Liver (tissue), 9 donors: ENCODE measurements around the gene TGM5. TPM values are rescaled to one million over a fixed set of nuclear protein-coding genes. Genes with fewer than 3 reads are reported as not detected.

Experiments used
- DNase-seq: peaks from one replicate; pipeline ENCODE4 v3.0.0-alpha.2; 2017; ENCODE audit warnings: low spot score
- H3K27ac ChIP-seq, 2 donors: one replicate each; pipeline ENCODE4 v1.7.0; 2013; ENCODE audit warnings: inconsistent platforms in 2 of 2, low read length in 2 of 2, control low read depth in 1 of 2, low read depth in 1 of 2, mild to moderate bottlenecking in 1 of 2
- H3K27me3 ChIP-seq, 4 donors: one replicate each; pipeline versions ENCODE4 v1.6.1 to v1.7.0; 2013; ENCODE audit warnings: low read length in 3 of 4, inconsistent platforms in 1 of 4, mild to moderate bottlenecking in 1 of 4, moderate library complexity in 1 of 4; ENCODE audit not compliant: control insufficient read depth in 4 of 4, insufficient read depth in 4 of 4
- H3K36me3 ChIP-seq, 4 donors: one replicate each; pipeline versions ENCODE4 v1.6.1 to v1.7.0; 2013; ENCODE audit warnings: low read length in 3 of 4, mild to moderate bottlenecking in 3 of 4, low read depth in 1 of 4, moderate library complexity in 1 of 4; ENCODE audit not compliant: control insufficient read depth in 4 of 4, insufficient read depth in 3 of 4
- H3K4me1 ChIP-seq, 4 donors: one replicate each; pipeline versions ENCODE4 v1.6.1 to v1.7.0; 2013; ENCODE audit warnings: low read length in 3 of 4, mild to moderate bottlenecking in 3 of 4, moderate library complexity in 1 of 4; ENCODE audit not compliant: control insufficient read depth in 4 of 4, insufficient read depth in 4 of 4
- H3K4me3 ChIP-seq, 3 donors: one replicate each; pipeline versions ENCODE4 v1.6.1 to v1.7.0; 2013; ENCODE audit warnings: low read length in 3 of 3, control low read depth in 1 of 3, low read depth in 1 of 3, mild to moderate bottlenecking in 1 of 3
- H3K9ac ChIP-seq, 2 donors: one replicate each; pipeline ENCODE4 v1.7.0; 2013; ENCODE audit warnings: low read length in 2 of 2, mild to moderate bottlenecking in 2 of 2, moderate library complexity in 2 of 2, control low read depth in 1 of 2, low read depth in 1 of 2
- H3K9me3 ChIP-seq, 4 donors: one replicate each; pipeline versions ENCODE4 v1.6.1 to v1.7.0; 2013; ENCODE audit warnings: low read length in 3 of 4; ENCODE audit not compliant: control insufficient read depth in 4 of 4
- ATF3 ChIP-seq: IDR thresholded peaks from 2 replicates; pipeline ENCODE4 v1.6.1; 2016; ENCODE audit warnings: antibody characterized with exemption
- CTCF ChIP-seq: fragments of 150-350 bp; IDR thresholded peaks from 2 replicates; pipeline ENCODE4 v1.5.1; 2017; ENCODE audit warnings: improper control_type of control experiment, low read depth, low read length; ENCODE audit not compliant: missing input control
- EGR1 ChIP-seq, 2 donors: IDR thresholded peaks; 2 replicates each; pipeline ENCODE4 v1.6.1; 2016 to 2018; ENCODE audit warnings: antibody characterized with exemption in 2 of 2, low read depth in 2 of 2
- FOXA1 ChIP-seq: IDR thresholded peaks from 2 replicates; pipeline ENCODE4 v1.6.1; 2016; ENCODE audit warnings: antibody characterized with exemption
- FOXA2 ChIP-seq: IDR thresholded peaks from 2 replicates; pipeline ENCODE4 v1.6.1; 2016; ENCODE audit warnings: antibody characterized with exemption
- HNF4A ChIP-seq, 2 donors: conservative IDR thresholded peaks; 2 replicates each; pipeline ENCODE4 v1.6.1; 2016; ENCODE audit warnings: antibody characterized with exemption in 2 of 2, mild to moderate bottlenecking in 2 of 2
- HNF4G ChIP-seq: IDR thresholded peaks from 2 replicates; pipeline ENCODE4 v1.6.1; 2016; ENCODE audit warnings: antibody characterized with exemption
- JUND ChIP-seq, 2 donors: IDR thresholded peaks; 2 replicates each; pipeline ENCODE4 v1.6.1; 2016; ENCODE audit warnings: antibody characterized with exemption in 2 of 2
- MAX ChIP-seq: IDR thresholded peaks from 2 replicates; pipeline ENCODE4 v1.6.1; 2016; ENCODE audit warnings: antibody characterized with exemption
- NR2F2 ChIP-seq: IDR thresholded peaks from 2 replicates; pipeline ENCODE4 v1.6.1; 2016; ENCODE audit warnings: antibody characterized with exemption
- RAD21 ChIP-seq, 2 donors: IDR thresholded peaks; 2 replicates each; pipeline ENCODE4 v1.6.1; 2016; ENCODE audit warnings: antibody characterized with exemption in 2 of 2, mild to moderate bottlenecking in 2 of 2
- REST ChIP-seq: IDR thresholded peaks from 2 replicates; pipeline ENCODE4 v1.6.1; 2016; ENCODE audit warnings: antibody characterized with exemption, mild to moderate bottlenecking
- SP1 ChIP-seq: IDR thresholded peaks from 2 replicates; pipeline ENCODE4 v1.6.1; 2018; ENCODE audit warnings: antibody characterized with exemption, mild to moderate bottlenecking
- TAF1 ChIP-seq: conservative IDR thresholded peaks from 2 replicates; pipeline ENCODE4 v1.6.1; 2016; ENCODE audit warnings: antibody characterized with exemption, mild to moderate bottlenecking
- YY1 ChIP-seq: IDR thresholded peaks from 2 replicates; pipeline ENCODE4 v1.6.1; 2016; ENCODE audit warnings: antibody characterized with exemption, mild to moderate bottlenecking
- WGBS: extraction: QIAGEN DNeasy Blood & Tissue Kit; methylation state at CpG from one replicate; pipeline ENCODE4 v1.1.7; 2013; 5-methylcytosine and 5-hydroxymethylcytosine counted together
- polyA plus RNA-seq, 2 donors: library from polyadenylated mRNA; stranded (reverse) in 1 of 2; unstranded in 1 of 2; fragments of 200-250 nt in 1 of 2; fragments of >200 nt in 1 of 2; fragmentation: Nextera tagmentation in 1 of 2; extraction: Ambion mirVana in 1 of 2; gene quantifications; one replicate each; pipeline versions ENCODE4 v1.2.1 to v1.2.3, GENCODE V29; 2013 to 2015
- total RNA-seq, 2 donors: library from RNA; depleted of rRNA; stranded (reverse); fragments of >200 nt; gene quantifications; one replicate each; pipeline ENCODE4 v1.2.3, GENCODE V29; 2014
- donor health status: healthy.
- donor health status: healthy.
- donor health status: healthy.
- donor health status: healthy.
- donor health status: healthy.

TGM5 gene
- total and polyA plus RNA-seq, 4 donors = not detected

- no peak for DNase-seq
- TF ChIP-seq TAF1 (no peak), FOXA2 (no peak), ATF3 (no peak)
These were observed 15.9 kb downstream of the TGM5 start for GRCh38 chr15:43250785-43251184.

GRCh38 chr15:43249699-43250203 is 17.0 kb downstream of the TGM5 start:
- no peak overlapping the region for H3K27ac ChIP-seq
- DNase-seq = no peak
- H3K36me3 ChIP-seq = no peaks in the 10 kb centered on the region
- H3K9ac ChIP-seq = no peak overlapping the region
- 65% methylated on average over 5 of the region's 5 CpGs for WGBS
- no peak overlapping the region for H3K4me3 ChIP-seq
- H3K27me3 ChIP-seq = no peaks in the 10 kb centered on the region
- no peak for TF ChIP-seq FOXA2
- no peak for TF ChIP-seq HNF4A (conservative IDR thresholded peaks at IDR 0.05)
- TF ChIP-seq RAD21 (IDR thresholded peaks at IDR 0.05) = no peak
- H3K4me1 ChIP-seq = no peaks in the 10 kb centered on the region
- H3K9me3 ChIP-seq = no peaks in the 10 kb centered on the region

More at GRCh38 chr15:43250785-43251184, 15.9 kb downstream of the TGM5 start:
- Histone ChIP-seq H3K4me3 (no peak overlapping the region), H3K36me3 (no peaks in the 10 kb centered on the region), H3K27me3 (no peaks in the 10 kb centered on the region), H3K9me3 (no peaks in the 10 kb centered on the region), H3K9ac (no peak overlapping the region), H3K27ac (no peak overlapping the region), H3K4me1 (no peaks in the 10 kb centered on the region)
- WGBS = 77% methylated on average over 2 of the region's 2 CpGs

GRCh38 chr15:43249236-43249635 is 17.5 kb downstream of the TGM5 start:
- Histone ChIP-seq H3K9me3 (no peaks in the 10 kb centered on the region), H3K9ac (no peak overlapping the region), H3K27ac (no peak overlapping the region), H3K4me1 (no peaks in the 10 kb centered on the region), H3K4me3 (no peak overlapping the region), H3K27me3 (no peaks in the 10 kb centered on the region), H3K36me3 (no peaks in the 10 kb centered on the region)
- WGBS = 78% methylated on average over 2 of the region's 2 CpGs
- no peak for TF ChIP-seq REST
- no peak for TF ChIP-seq EGR1 (IDR thresholded peaks at IDR 0.05; ENCODE audit: low read depth in 2 of 2)
- no peak for TF ChIP-seq FOXA1
- TF ChIP-seq CTCF = no peak
- TF ChIP-seq MAX = no peak
- no peak for TF ChIP-seq TAF1
- no peak for TF ChIP-seq HNF4G
- TF ChIP-seq SP1 = no peak
- no peak for TF ChIP-seq HNF4A (conservative IDR thresholded peaks at IDR 0.05)
- no peak for TF ChIP-seq NR2F2
- TF ChIP-seq YY1 = no peak
- TF ChIP-seq FOXA2 = no peak
- no peak for TF ChIP-seq JUND (IDR thresholded peaks at IDR 0.05)
- no peak for TF ChIP-seq RAD21 (IDR thresholded peaks at IDR 0.05)
- no peak for TF ChIP-seq ATF3
- DNase-seq = no peak
